ENCODE measurements around the gene KIFBP. TPM values are rescaled to one million over a fixed set of nuclear protein-coding genes. Genes with fewer than 3 reads are reported as not detected.

Gene KIFBP
- total and polyA plus RNA-seq, 9 of the 15 experiments (the other 6 are each of a cell fraction or from before 2014, with no cell fraction given), result 5.6 to 23.2 (median 14.8) TPM

GRCh38 chr10:68988530-68989316 lies at the start of gene KIFBP (continued):
- TF ChIP-seq CTCF (IDR thresholded peaks at IDR 0.05 in 2 of 3, conservative IDR thresholded peaks at IDR 0.05 in 1 of 3; ENCODE audit: insufficient read depth in 2 of 3, low read depth in 1 of 3, low read length in 3 of 3) (peak; percentile 85 to 97 (median 94)), ZNF124 (CRISPR knock-in tag; IDR thresholded peaks at IDR 0.05) (no peak), STAT5B (CRISPR knock-in tag; IDR thresholded peaks at IDR 0.05) (no peak), HCFC1 (IDR thresholded peaks at IDR 0.05; ENCODE audit: low read depth, low read length) (peak; percentile 65), EWSR1 (IDR thresholded peaks at IDR 0.05; ENCODE audit: borderline replicate concordance, low read depth, partially characterized antibody) (no peak), RBM39 (optimal IDR thresholded peaks at IDR 0.05; ENCODE audit: low read depth, low read length) (peak; percentile 79), GABPB2 (CRISPR knock-in tag; conservative IDR thresholded peaks at IDR 0.05) (no peak), MCM2 (IDR thresholded peaks at IDR 0.05; ENCODE audit: low read depth) (no peak), BRF1 (IDR thresholded peaks at IDR 0.05; ENCODE audit: borderline replicate concordance, extremely low read depth, insufficient read length) (no peak), ZNF707 (CRISPR knock-in tag; conservative IDR thresholded peaks at IDR 0.05) (0 out of 2 replicates have a peak, but pooled peaks have one; percentile 51), ZNF224 (CRISPR knock-in tag; IDR thresholded peaks at IDR 0.05) (no peak), CREB3 (tag; conservative IDR thresholded peaks at IDR 0.05; ENCODE audit: low read depth) (no peak), LARP7 (IDR thresholded peaks at IDR 0.05) (no peak), POLR2A (conservative IDR thresholded peaks at IDR 0.05) (peak; percentile 89), PTBP1 (IDR thresholded peaks at IDR 0.05; ENCODE audit: low read depth, low read length) (no peak), ZNF696 (CRISPR knock-in tag; conservative IDR thresholded peaks at IDR 0.05) (no peak), ZNF184 (CRISPR knock-in tag; IDR thresholded peaks at IDR 0.05) (no peak), ZNF699 (CRISPR knock-in tag; IDR thresholded peaks at IDR 0.05; ENCODE audit: insufficient replicate concordance) (no peak), SPI1 (IDR thresholded peaks at IDR 0.05; ENCODE audit: borderline replicate concordance, low read depth, low read length) (0 out of 2 replicates have a peak, but pooled peaks have one; percentile 2), ZNF175 (CRISPR knock-in tag; IDR thresholded peaks at IDR 0.05; ENCODE audit: low read depth) (no peak), XRCC4 (IDR thresholded peaks at IDR 0.05; ENCODE audit: extremely low read depth, insufficient read depth, insufficient read length) (no peak), SRSF1 (IDR thresholded peaks at IDR 0.05; ENCODE audit: low read depth, low read length) (no peak)
- TF ChIP-seq, protein P1, sequence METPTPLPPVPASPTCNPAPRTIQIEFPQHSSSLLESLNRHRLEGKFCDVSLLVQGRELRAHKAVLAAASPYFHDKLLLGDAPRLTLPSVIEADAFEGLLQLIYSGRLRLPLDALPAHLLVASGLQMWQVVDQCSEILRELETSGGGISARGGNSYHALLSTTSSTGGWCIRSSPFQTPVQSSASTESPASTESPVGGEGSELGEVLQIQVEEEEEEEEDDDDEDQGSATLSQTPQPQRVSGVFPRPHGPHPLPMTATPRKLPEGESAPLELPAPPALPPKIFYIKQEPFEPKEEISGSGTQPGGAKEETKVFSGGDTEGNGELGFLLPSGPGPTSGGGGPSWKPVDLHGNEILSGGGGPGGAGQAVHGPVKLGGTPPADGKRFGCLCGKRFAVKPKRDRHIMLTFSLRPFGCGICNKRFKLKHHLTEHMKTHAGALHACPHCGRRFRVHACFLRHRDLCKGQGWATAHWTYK (CRISPR knock-in tag; IDR thresholded peaks at IDR 0.05), result peak; percentile 65; the same call in 1 of the 2 replicates
- TF ChIP-seq, protein P2, sequence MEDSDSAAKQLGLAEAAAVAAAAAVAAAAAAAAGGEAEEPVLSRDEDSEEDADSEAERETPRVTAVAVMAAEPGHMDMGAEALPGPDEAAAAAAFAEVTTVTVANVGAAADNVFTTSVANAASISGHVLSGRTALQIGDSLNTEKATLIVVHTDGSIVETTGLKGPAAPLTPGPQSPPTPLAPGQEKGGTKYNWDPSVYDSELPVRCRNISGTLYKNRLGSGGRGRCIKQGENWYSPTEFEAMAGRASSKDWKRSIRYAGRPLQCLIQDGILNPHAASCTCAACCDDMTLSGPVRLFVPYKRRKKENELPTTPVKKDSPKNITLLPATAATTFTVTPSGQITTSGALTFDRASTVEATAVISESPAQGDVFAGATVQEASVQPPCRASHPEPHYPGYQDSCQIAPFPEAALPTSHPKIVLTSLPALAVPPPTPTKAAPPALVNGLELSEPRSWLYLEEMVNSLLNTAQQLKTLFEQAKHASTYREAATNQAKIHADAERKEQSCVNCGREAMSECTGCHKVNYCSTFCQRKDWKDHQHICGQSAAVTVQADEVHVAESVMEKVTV (CRISPR knock-in tag; IDR thresholded peaks at IDR 0.05), result peak; percentile 6; the same call in 1 of the 2 replicates

All from K562 (cell line).